ENCODE measurements around the gene RPS29. TPM values are rescaled to one million over a fixed set of nuclear protein-coding genes. Genes with fewer than 3 reads are reported as not detected.
"Not testable (repeated sequence)": the region's sequence is repeated elsewhere in the genome, so short reads cannot be mapped to it uniquely, and the experiment has no call there.

The RPS29 gene
- polyA plus RNA-seq, 2 of the 4 experiments (the other 2 are of a cell fraction), result 3,539 to 3,909 TPM

GRCh38 chr14:49620182-49621113, 34.3 kb upstream of the RPS29 start, which contains the start of the genes MGAT2 and RPL36AL (continued):
- TF ChIP-seq, protein P1, sequence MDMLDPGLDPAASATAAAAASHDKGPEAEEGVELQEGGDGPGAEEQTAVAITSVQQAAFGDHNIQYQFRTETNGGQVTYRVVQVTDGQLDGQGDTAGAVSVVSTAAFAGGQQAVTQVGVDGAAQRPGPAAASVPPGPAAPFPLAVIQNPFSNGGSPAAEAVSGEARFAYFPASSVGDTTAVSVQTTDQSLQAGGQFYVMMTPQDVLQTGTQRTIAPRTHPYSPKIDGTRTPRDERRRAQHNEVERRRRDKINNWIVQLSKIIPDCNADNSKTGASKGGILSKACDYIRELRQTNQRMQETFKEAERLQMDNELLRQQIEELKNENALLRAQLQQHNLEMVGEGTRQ (IDR thresholded peaks at IDR 0.05), result peak; percentile 80
- TF ChIP-seq ZC3H11A (IDR thresholded peaks at IDR 0.05) (no peak), NPAS2 (CRISPR knock-in tag; IDR thresholded peaks at IDR 0.05; ENCODE audit: borderline replicate concordance) (no peak), CBX8 (IDR thresholded peaks at IDR 0.05) (no peak), HES2 (IDR thresholded peaks at IDR 0.05) (no peak)

- peaks cover 51% of the 10 kb centered on the region for H3K4me1 ChIP-seq
- CTCF ChIA-PET, result interaction anchor here (0.7 to 5.2 kb wide), 6 partner anchors 7 to 29 kb away, joined by 3 to 55 read pairs (median 5); partner anchors contain the start of gene DNAAF2
- peak overlapping the region; percentile 81 for H3K4me2 ChIP-seq
- POLR2A ChIA-PET, result interaction anchor here (0.6 to 3.3 kb wide), 21 partner anchors 8 to 243 kb away, joined by 3 to 50 read pairs (median 4); partner anchors contain the start of genes DNAAF2, KLHDC2, LRR1 and NEMF
- ATAC-seq (no peak), FAIRE-seq (no peak), DNase-seq (ENCODE audit: low read depth in 1 of 2, low spot score in 1 of 2) (no peak)
- H3K4me3 ChIP-seq, result peak overlapping the region; percentile 78
- under 1% methylated on average over 11 of the region's 11 CpGs for WGBS (ENCODE audit: missing lambda C conversion rate)
- H3K9me3 ChIP-seq, result no peaks in the 10 kb centered on the region
- no peak for TF ChIP-seq HDAC2 (IDR thresholded peaks at IDR 0.05)
- no peak for TF ChIP-seq ZSCAN20 (CRISPR knock-in tag; IDR thresholded peaks at IDR 0.05)
- no peak for TF ChIP-seq PHF8 (IDR thresholded peaks at IDR 0.05; ENCODE audit: borderline replicate concordance, low read depth)
- TF ChIP-seq, protein P1 (IDR thresholded peaks at IDR 0.05), result no peak
- TF ChIP-seq CHD2 (IDR thresholded peaks at IDR 0.05; ENCODE audit: low read length, partially characterized antibody), result no peak
- no peak for TF ChIP-seq E2F6 (IDR thresholded peaks at IDR 0.05; ENCODE audit: borderline replicate concordance, low read depth)
- TF ChIP-seq ZNF302 (CRISPR knock-in tag; IDR thresholded peaks at IDR 0.05), result no peak
- TF ChIP-seq RNF2 (IDR thresholded peaks at IDR 0.05; ENCODE audit: borderline replicate concordance, low read depth), result no peak
- TF ChIP-seq HOXB5 (CRISPR knock-in tag; IDR thresholded peaks at IDR 0.05), result no peak
- no peak for TF ChIP-seq RARB (CRISPR knock-in tag; IDR thresholded peaks at IDR 0.05)
- no peak for TF ChIP-seq NFE2L2 (conservative IDR thresholded peaks at IDR 0.05; ENCODE audit: low read length)
- no peak for TF ChIP-seq CHD4 (IDR thresholded peaks at IDR 0.05; ENCODE audit: borderline replicate concordance)
- no peak for TF ChIP-seq JUN (IDR thresholded peaks at IDR 0.05)
- no peak for TF ChIP-seq TFCP2L1 (CRISPR knock-in tag; IDR thresholded peaks at IDR 0.05)
- TF ChIP-seq HOXB13 (CRISPR knock-in tag; IDR thresholded peaks at IDR 0.05; ENCODE audit: low read depth), result no peak
- no peak for TF ChIP-seq EP300 (IDR thresholded peaks at IDR 0.05)
- TF ChIP-seq, protein P2, sequence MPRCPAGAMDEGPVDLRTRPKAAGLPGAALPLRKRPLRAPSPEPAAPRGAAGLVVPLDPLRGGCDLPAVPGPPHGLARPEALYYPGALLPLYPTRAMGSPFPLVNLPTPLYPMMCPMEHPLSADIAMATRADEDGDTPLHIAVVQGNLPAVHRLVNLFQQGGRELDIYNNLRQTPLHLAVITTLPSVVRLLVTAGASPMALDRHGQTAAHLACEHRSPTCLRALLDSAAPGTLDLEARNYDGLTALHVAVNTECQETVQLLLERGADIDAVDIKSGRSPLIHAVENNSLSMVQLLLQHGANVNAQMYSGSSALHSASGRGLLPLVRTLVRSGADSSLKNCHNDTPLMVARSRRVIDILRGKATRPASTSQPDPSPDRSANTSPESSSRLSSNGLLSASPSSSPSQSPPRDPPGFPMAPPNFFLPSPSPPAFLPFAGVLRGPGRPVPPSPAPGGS (IDR thresholded peaks at IDR 0.05), result no peak
- no peak for TF ChIP-seq MAZ (IDR thresholded peaks at IDR 0.05; ENCODE audit: borderline replicate concordance, low read depth, low read length)
- TF ChIP-seq NPAS2 (CRISPR knock-in tag; IDR thresholded peaks at IDR 0.05; ENCODE audit: borderline replicate concordance), result no peak
- peak overlapping the region; percentile 95 to 96 for H3K27ac ChIP-seq
These were observed 33.5 kb upstream of the RPS29 start for GRCh38 chr14:49619730-49620129.

GRCh38 chr14:49619273-49619672, 33.1 kb upstream of the RPS29 start:
- 10% methylated on average over 18 of the region's 19 CpGs for whole genome bisulfite sequencing (ENCODE audit: missing lambda C conversion rate)
- POLR2A ChIA-PET, result interaction anchor here (2.3 to 3.3 kb wide), 3 partner anchors 13 to 21 kb away, joined by 13 to 46 read pairs (median 23); partner anchors contain the start of genes DNAAF2 and LRR1
- peak overlapping the region; percentile 81 for H3K4me2 ChIP-seq
- CTCF ChIA-PET; ATAC-seq; DNase-seq (ENCODE audit: low read depth in 1 of 2, low spot score in 1 of 2); H3K9me3 ChIP-seq; FAIRE-seq: not testable (repeated sequence)
- H3K4me3 ChIP-seq, result peak overlapping the region; percentile 78
- peaks cover 47% of the 10 kb centered on the region for H3K4me1 ChIP-seq
- H3K27ac ChIP-seq, result peak overlapping the region; percentile 95 to 96
